ENCODE data around the gene EYS. TPM values are rescaled to one million over a fixed set of nuclear protein-coding genes. Genes with fewer than 3 reads are reported as not detected.
"Not testable (repeated sequence)": the region's sequence is repeated elsewhere in the genome, so short reads cannot be mapped to it uniquely, and the experiment has no call there.

The EYS gene
- total RNA-seq, 1 experiment from 2014 or later = not detected

DNA sequence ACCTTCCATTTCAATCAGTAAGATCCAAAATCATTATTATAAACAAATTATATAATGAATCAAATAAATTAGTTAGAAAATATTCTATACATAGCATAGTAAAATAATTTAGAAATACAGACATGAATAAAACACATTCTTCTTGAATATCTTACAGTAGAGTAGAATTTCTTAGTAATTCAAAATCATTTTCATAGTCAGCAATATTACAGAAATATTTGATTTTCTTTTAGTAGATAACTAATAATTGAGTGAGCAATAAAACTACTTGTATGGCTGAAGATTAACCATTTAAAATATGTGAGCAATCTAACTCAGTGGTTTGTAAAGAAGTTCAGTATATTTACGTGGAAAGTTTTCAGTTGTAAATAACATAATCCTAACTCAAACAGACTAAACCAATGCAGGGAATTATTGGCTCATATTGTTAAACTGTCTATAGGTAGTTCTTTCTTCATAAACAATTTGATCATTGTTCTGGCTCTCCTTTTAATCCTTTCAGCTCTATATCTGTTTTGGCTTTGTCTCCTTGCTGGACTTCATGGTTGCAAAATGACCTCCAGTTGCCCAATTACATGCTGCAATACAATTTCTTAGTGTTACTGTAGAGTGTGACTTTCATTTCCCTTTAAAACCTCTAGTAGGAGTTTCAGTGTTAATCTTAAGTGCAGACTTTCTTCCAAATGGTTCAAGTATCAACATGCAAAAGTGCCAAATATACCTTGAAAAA, 307.5 kb downstream of the EYS start:
- Mint-ChIP-seq H3K27me3 (ENCODE audit: insufficient read depth, unreplicated experiment) (no peaks in the 10 kb centered on the region), H3K4me3 (ENCODE audit: unreplicated experiment) (no peak overlapping the region), H3K36me3 (ENCODE audit: insufficient read depth, unreplicated experiment) (no peaks in the 10 kb centered on the region), H3K27ac (ENCODE audit: unreplicated experiment) (no peak overlapping the region), H3K9me3 (ENCODE audit: unreplicated experiment) (no peaks in the 10 kb centered on the region), H3K4me1 (ENCODE audit: low read depth, unreplicated experiment) (no peaks in the 10 kb centered on the region)
- no peaks in the 10 kb centered on the region for H3K4me1 ChIP-seq
- POLR2A ChIA-PET = no interaction called here
- no peaks in the 10 kb centered on the region for H3K36me3 ChIP-seq (ENCODE audit: control insufficient read depth, insufficient read depth, low read length)
- no peak overlapping the region for H3K4me3 ChIP-seq (ENCODE audit: low read depth, low read length)
- TF ChIP-seq, protein P1, sequence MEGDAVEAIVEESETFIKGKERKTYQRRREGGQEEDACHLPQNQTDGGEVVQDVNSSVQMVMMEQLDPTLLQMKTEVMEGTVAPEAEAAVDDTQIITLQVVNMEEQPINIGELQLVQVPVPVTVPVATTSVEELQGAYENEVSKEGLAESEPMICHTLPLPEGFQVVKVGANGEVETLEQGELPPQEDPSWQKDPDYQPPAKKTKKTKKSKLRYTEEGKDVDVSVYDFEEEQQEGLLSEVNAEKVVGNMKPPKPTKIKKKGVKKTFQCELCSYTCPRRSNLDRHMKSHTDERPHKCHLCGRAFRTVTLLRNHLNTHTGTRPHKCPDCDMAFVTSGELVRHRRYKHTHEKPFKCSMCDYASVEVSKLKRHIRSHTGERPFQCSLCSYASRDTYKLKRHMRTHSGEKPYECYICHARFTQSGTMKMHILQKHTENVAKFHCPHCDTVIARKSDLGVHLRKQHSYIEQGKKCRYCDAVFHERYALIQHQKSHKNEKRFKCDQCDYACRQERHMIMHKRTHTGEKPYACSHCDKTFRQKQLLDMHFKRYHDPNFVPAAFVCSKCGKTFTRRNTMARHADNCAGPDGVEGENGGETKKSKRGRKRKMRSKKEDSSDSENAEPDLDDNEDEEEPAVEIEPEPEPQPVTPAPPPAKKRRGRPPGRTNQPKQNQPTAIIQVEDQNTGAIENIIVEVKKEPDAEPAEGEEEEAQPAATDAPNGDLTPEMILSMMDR (IDR thresholded peaks at IDR 0.05; ENCODE audit: insufficient read depth in 1 of 2, low read depth in 1 of 2, low read length in 1 of 2, severe bottlenecking in 1 of 2, unreplicated experiment in 1 of 2) = no peak
- BruUV-seq (replicated peaks) = no TSS peak
- intact Hi-C loops (cut with micrococcal nuclease; ENCODE audit: unreplicated experiment) = no loop called here
- no peaks in the 10 kb centered on the region for H3K9me3 ChIP-seq
- DNase-seq = no peak
- CTCF ChIA-PET = no interaction called here
- H3K27me3 ChIP-seq (replicated peaks; ENCODE audit: control insufficient read depth, insufficient read depth, low read length) = no peaks in the 10 kb centered on the region

DNA sequence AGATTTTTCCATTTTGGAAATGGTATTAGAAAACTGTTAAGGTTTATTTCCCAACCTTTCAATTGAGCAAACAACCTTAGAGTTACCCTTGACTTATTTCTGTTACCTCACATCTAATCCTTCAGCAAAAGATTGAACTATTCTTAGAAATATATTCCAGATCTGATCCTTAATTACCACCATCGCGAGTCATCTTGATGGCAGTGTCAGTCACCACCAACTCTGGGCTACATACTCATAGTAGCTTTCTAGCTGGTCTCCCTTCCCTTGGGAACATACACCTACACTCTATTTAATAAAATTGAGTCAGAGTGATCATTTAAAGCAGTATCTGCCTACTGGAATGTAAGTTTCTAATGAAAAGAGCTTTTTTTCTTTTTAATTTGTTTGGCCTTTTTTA, 308.2 kb downstream of the EYS start:
- CTCF ChIA-PET = no interaction called here
- Histone ChIP-seq H3K4me3 (ENCODE audit: low read depth, low read length) (no peak overlapping the region), H3K27me3 (replicated peaks; ENCODE audit: control insufficient read depth, insufficient read depth, low read length) (no peaks in the 10 kb centered on the region), H3K9me3 (no peaks in the 10 kb centered on the region), H3K4me1 (no peaks in the 10 kb centered on the region), H3K36me3 (ENCODE audit: control insufficient read depth, insufficient read depth, low read length) (no peaks in the 10 kb centered on the region)
- H3K27ac Mint-ChIP-seq (ENCODE audit: unreplicated experiment) = no peak overlapping the region
- intact Hi-C loops (cut with micrococcal nuclease; ENCODE audit: unreplicated experiment) = no loop called here
- H3K4me3 Mint-ChIP-seq (ENCODE audit: unreplicated experiment) = no peak overlapping the region
- H3K27me3 Mint-ChIP-seq (ENCODE audit: insufficient read depth, unreplicated experiment) = no peaks in the 10 kb centered on the region
- no TSS peak for BruUV-seq (replicated peaks)
- H3K4me1 Mint-ChIP-seq (ENCODE audit: low read depth, unreplicated experiment) = no peaks in the 10 kb centered on the region
- TF ChIP-seq, protein P1 (IDR thresholded peaks at IDR 0.05; ENCODE audit: insufficient read depth in 1 of 2, low read depth in 1 of 2, low read length in 1 of 2, severe bottlenecking in 1 of 2, unreplicated experiment in 1 of 2) = no peak
- POLR2A ChIA-PET = no interaction called here
- no peaks in the 10 kb centered on the region for H3K9me3 Mint-ChIP-seq (ENCODE audit: unreplicated experiment)
- no peaks in the 10 kb centered on the region for H3K36me3 Mint-ChIP-seq (ENCODE audit: insufficient read depth, unreplicated experiment)
- DNase-seq = no peak

DNA sequence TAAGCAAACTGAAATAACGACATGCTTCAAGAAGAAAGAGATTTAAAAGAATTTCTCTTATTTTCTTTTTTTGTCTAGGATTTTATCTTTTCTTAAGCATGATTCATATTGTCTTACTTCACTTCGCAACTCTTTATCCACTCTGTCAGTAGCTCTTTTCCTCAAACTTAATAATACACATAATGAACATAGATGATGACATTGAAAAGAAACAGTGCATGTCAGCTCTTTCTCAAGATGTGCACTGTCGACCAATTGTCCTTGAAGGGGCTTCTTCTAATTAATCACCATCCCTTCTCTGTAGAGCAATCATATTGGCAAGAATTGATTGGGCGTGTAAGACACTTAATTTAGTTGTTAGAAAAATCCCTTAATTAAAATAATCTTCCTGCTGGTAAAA, 356.5 kb downstream of the EYS start:
- H3K27me3 ChIP-seq (replicated peaks; ENCODE audit: control insufficient read depth, insufficient read depth, low read length) = no peaks in the 10 kb centered on the region
- POLR2A ChIA-PET = no interaction called here
- BruUV-seq (replicated peaks) = no TSS peak
- Mint-ChIP-seq H3K9me3 (ENCODE audit: unreplicated experiment) (no peaks in the 10 kb centered on the region), H3K27ac (ENCODE audit: unreplicated experiment) (no peak overlapping the region), H3K27me3 (ENCODE audit: insufficient read depth, unreplicated experiment) (no peaks in the 10 kb centered on the region), H3K36me3 (ENCODE audit: insufficient read depth, unreplicated experiment) (no peaks in the 10 kb centered on the region), H3K4me3 (ENCODE audit: unreplicated experiment) (no peak overlapping the region), H3K4me1 (ENCODE audit: low read depth, unreplicated experiment) (no peaks in the 10 kb centered on the region)
- CTCF ChIA-PET = no interaction called here
- no peak overlapping the region for H3K4me3 ChIP-seq (ENCODE audit: low read depth, low read length)
- TF ChIP-seq, protein P1 (IDR thresholded peaks at IDR 0.05; ENCODE audit: insufficient read depth in 1 of 2, low read depth in 1 of 2, low read length in 1 of 2, severe bottlenecking in 1 of 2, unreplicated experiment in 1 of 2) = no peak
- no peaks in the 10 kb centered on the region for H3K36me3 ChIP-seq (ENCODE audit: control insufficient read depth, insufficient read depth, low read length)
- intact Hi-C loops (cut with micrococcal nuclease; ENCODE audit: unreplicated experiment) = no loop called here
- H3K9me3 ChIP-seq = no peaks in the 10 kb centered on the region
- H3K4me1 ChIP-seq = no peaks in the 10 kb centered on the region; the same call in 1 of the 2 replicates
- no peak for DNase-seq

DNA sequence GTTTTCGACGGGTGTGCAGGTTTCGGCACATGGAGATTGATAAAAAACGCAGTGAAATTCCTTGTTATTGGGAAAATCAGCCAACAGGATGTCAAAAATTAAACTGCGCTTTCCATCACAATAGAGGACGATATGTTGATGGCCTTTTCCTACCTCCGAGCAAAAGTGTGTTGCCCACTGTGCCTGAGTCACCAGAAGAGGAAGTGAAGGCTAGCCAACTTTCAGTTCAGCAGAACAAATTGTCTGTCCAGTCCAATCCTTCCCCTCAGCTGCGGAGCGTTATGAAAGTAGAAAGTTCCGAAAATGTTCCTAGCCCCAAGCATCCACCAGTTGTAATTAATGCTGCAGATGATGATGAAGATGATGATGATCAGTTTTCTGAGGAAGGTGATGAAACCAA, 404.4 kb downstream of the EYS start:
- H3K27me3 Mint-ChIP-seq (ENCODE audit: insufficient read depth, unreplicated experiment); H3K36me3 Mint-ChIP-seq (ENCODE audit: insufficient read depth, unreplicated experiment); H3K27ac Mint-ChIP-seq (ENCODE audit: unreplicated experiment); CTCF ChIA-PET; H3K4me3 Mint-ChIP-seq (ENCODE audit: unreplicated experiment); H3K9me3 ChIP-seq; BruUV-seq (replicated peaks); DNase-seq; H3K9me3 Mint-ChIP-seq (ENCODE audit: unreplicated experiment); H3K27me3 ChIP-seq (replicated peaks; ENCODE audit: control insufficient read depth, insufficient read depth, low read length); H3K36me3 ChIP-seq (ENCODE audit: control insufficient read depth, insufficient read depth, low read length); H3K4me1 ChIP-seq; H3K4me3 ChIP-seq (ENCODE audit: low read depth, low read length); POLR2A ChIA-PET; H3K4me1 Mint-ChIP-seq (ENCODE audit: low read depth, unreplicated experiment); intact Hi-C loops (cut with micrococcal nuclease; ENCODE audit: unreplicated experiment): not testable (repeated sequence)

Measured in Caco-2 (cell line).